ENCODE data around the gene TMEM140.
A peak's percentile ranks its signal among the peaks of the same experiment; 100 is the strongest.
"Not testable (repeated sequence)": the region's sequence is repeated elsewhere in the genome, so short reads cannot be mapped to it uniquely, and the experiment has no call there.

TMEM140 gene

GRCh38 chr7:135159359-135160085 lies 11.7 kb downstream of the TMEM140 start:
- DNase-seq: no peak

GRCh38 chr7:135160098-135160857 lies 12.4 kb downstream of the TMEM140 start:
- DNase-seq: no peak

GRCh38 chr7:135160858-135161653 lies 13.2 kb downstream of the TMEM140 start:
- DNase-seq: no peak

GRCh38 chr7:135161669-135162068 lies 13.8 kb downstream of the TMEM140 start:
- no peak for DNase-seq

- no peak for DNase-seq
Observed at GRCh38 chr7:135162382-135163001, 14.6 kb downstream of the TMEM140 start.

- no peak for DNase-seq
Observed at GRCh38 chr7:135164357-135165061, 16.6 kb downstream of the TMEM140 start.

- no peak for DNase-seq
Observed at GRCh38 chr7:135165862-135166261, 18.0 kb downstream of the TMEM140 start.

- no peak for DNase-seq
Observed at GRCh38 chr7:135166338-135166990, 18.6 kb downstream of the TMEM140 start.

- no peak for DNase-seq
Observed at GRCh38 chr7:135167365-135167917, 19.6 kb downstream of the TMEM140 start.

GRCh38 chr7:135168001-135168400 lies 20.1 kb downstream of the TMEM140 start:
- no peak for DNase-seq

GRCh38 chr7:135168489-135169140 lies 20.7 kb downstream of the TMEM140 start:
- DNase-seq: no peak

GRCh38 chr7:135169141-135169963 lies 21.5 kb downstream of the TMEM140 start:
- peak in 1 of 2 experiments; percentile 11 for DNase-seq

- DNase-seq: no peak
Observed at GRCh38 chr7:135169964-135170273, 22.0 kb downstream of the TMEM140 start.

- DNase-seq: peak; percentile 96 to 97
Observed at GRCh38 chr7:135170274-135170997, 22.6 kb downstream of the TMEM140 start, which contains the start of gene CYREN. TSS of gene CYREN (minus strand) at chr7:135170707. CDS start at chr7:135168922, 1,785 bp downstream.

- DNase-seq: not testable (repeated sequence)
Observed at GRCh38 chr7:135170998-135171481, 23.2 kb downstream of the TMEM140 start.

- DNase-seq: not testable (repeated sequence)
Observed at GRCh38 chr7:135171581-135172291, 23.9 kb downstream of the TMEM140 start.

- not testable (repeated sequence) for DNase-seq
Observed at GRCh38 chr7:135173916-135174315, 26.0 kb downstream of the TMEM140 start.

- DNase-seq: no peak
Observed at GRCh38 chr7:135174941-135175340, 27.1 kb downstream of the TMEM140 start.

All from NCI-H2081 (cell line).